Testis (tissue), 3 donors: ENCODE results near the gene DLG5. TPM values are rescaled to one million over a fixed set of nuclear protein-coding genes. Genes with fewer than 3 reads are reported as not detected.

Experiments used
- DNase-seq: peaks from one replicate; pipeline ENCODE4 v3.0.0-alpha.2; 2019
- H3K27ac ChIP-seq, 2 donors: fragments of 200-600 bp; sonication (generic); one replicate each; pipeline ENCODE4 v1.5.1; 2019
- H3K27me3 ChIP-seq: fragments of 200-600 bp; sonication (generic); one replicate; pipeline ENCODE4 v1.5.1; 2019
- H3K36me3 ChIP-seq: fragments of 200-600 bp; sonication (generic); one replicate; pipeline ENCODE4 v1.5.1; 2017; ENCODE audit warnings: low read depth; ENCODE audit errors: missing control alignments
- H3K4me1 ChIP-seq: fragments of 200-600 bp; sonication (generic); one replicate; pipeline ENCODE4 v1.5.1; 2019
- H3K4me3 ChIP-seq, 2 donors: fragments of 200-600 bp; sonication (generic); one replicate each; pipeline ENCODE4 v1.5.1; 2017 to 2019
- H3K9me3 ChIP-seq: fragments of 200-600 bp; sonication (generic); one replicate; pipeline ENCODE4 v1.5.1; 2017
- CTCF ChIP-seq, 3 experiments: fragments of 450-650 bp in 2 of 3; fragments of 200-600 bp in 1 of 3; sonication (generic) in 1 of 3; IDR thresholded peaks; one replicate each; pipeline ENCODE4 v1.5.1; 2016 to 2019; ENCODE audit warnings: antibody characterized with exemption in 3 of 3, mild to moderate bottlenecking in 2 of 3, moderate library complexity in 1 of 3
- POLR2A ChIP-seq: fragments of 450-650 bp; IDR thresholded peaks from one replicate; pipeline ENCODE4 v1.6.1; 2017; ENCODE audit warnings: antibody characterized with exemption, mild to moderate bottlenecking, moderate library complexity
- whole genome bisulfite sequencing, 2 donors: methylation state at CpG; one replicate each; pipeline ENCODE4 v1.1.5; 2018; 5-methylcytosine and 5-hydroxymethylcytosine counted together
- intact Hi-C: fragments of 100-400 bp; cut with DNase I; formaldehyde crosslinking; loops from one replicate; pipeline ENCODE4 v1.15.1; 2023; ENCODE audit warnings: low total_unique reads
- polyA plus RNA-seq: library from polyadenylated mRNA; stranded (reverse); fragments of 350-450 nt; fragmentation: Illumina TruSeq; extraction: RNeasy Lipid Tissue Mini Kit (QIAGEN cat#74804); gene quantifications from one replicate; pipeline ENCODE4 v1.2.3, GENCODE V29; 2014; ENCODE audit warnings: low read depth, low replicate concordance; ENCODE audit not compliant: insufficient read depth
- total RNA-seq, 2 donors: library from RNA; depleted of rRNA; stranded (reverse); fragments of >200 nt; gene quantifications; one replicate each; pipeline ENCODE4 v1.2.3, GENCODE V29; 2016

Gene DLG5
- total and polyA plus RNA-seq, 3 donors from 2014 or later, result 26.9 to 54.8 (median 50.1) TPM

- WGBS, 2 donors, result 91 to 92% methylated on average over 16 to 17 of the region's 17 CpGs
- no peaks in the 10 kb centered on the region for H3K36me3 ChIP-seq
- H3K4me3 ChIP-seq, result no peak overlapping the region
- TF ChIP-seq CTCF (IDR thresholded peaks at IDR 0.05), result no peak
- TF ChIP-seq POLR2A, result no peak
- no peak overlapping the region for H3K27ac ChIP-seq
- H3K9me3 ChIP-seq, result no peaks in the 10 kb centered on the region
- no peaks in the 10 kb centered on the region for H3K27me3 ChIP-seq
- peaks cover 8% of the 10 kb centered on the region for H3K4me1 ChIP-seq
- intact Hi-C loops, result no loop called here
- no peak for DNase-seq
Measured at GRCh38 chr10:77850620-77851231, 75.8 kb downstream of the DLG5 start.

GRCh38 chr10:77849039-77849664, 77.4 kb downstream of the DLG5 start:
- intact Hi-C loops, result loop anchor here (10.0 kb wide), 1 partner anchor 176 kb away; the partner anchor contains the start of gene POLR3A
- peaks cover 8% of the 10 kb centered on the region for H3K4me1 ChIP-seq
- no peaks in the 10 kb centered on the region for H3K9me3 ChIP-seq
- no peak overlapping the region for H3K4me3 ChIP-seq
- no peaks in the 10 kb centered on the region for H3K36me3 ChIP-seq
- no peak for DNase-seq
- TF ChIP-seq POLR2A (no peak), CTCF (IDR thresholded peaks at IDR 0.05) (no peak)
- no peak overlapping the region for H3K27ac ChIP-seq
- 59 to 73% methylated on average over 5 to 8 of the region's 12 CpGs for WGBS, 2 donors
- H3K27me3 ChIP-seq, result no peaks in the 10 kb centered on the region

GRCh38 chr10:77846718-77847311, 79.7 kb downstream of the DLG5 start:
- peaks cover 8% of the 10 kb centered on the region for H3K4me1 ChIP-seq
- H3K27me3 ChIP-seq, result no peaks in the 10 kb centered on the region
- intact Hi-C loops, result loop anchor here (10.0 kb wide), 1 partner anchor 178 kb away; the partner anchor contains the start of gene POLR3A
- H3K9me3 ChIP-seq, result no peaks in the 10 kb centered on the region
- TF ChIP-seq CTCF (IDR thresholded peaks at IDR 0.05), result peak; percentile 88 to 96 (median 94)
- TF ChIP-seq POLR2A, result no peak
- no peaks in the 10 kb centered on the region for H3K36me3 ChIP-seq
- H3K27ac ChIP-seq, result peak overlapping the region; percentile 36 to 64
- DNase-seq, result peak; percentile 86
- WGBS, 2 donors, result 20 to 40% methylated on average over 1 to 21 of the region's 21 CpGs
- H3K4me3 ChIP-seq, result no peak overlapping the region

- H3K9me3 ChIP-seq, result no peaks in the 10 kb centered on the region
- intact Hi-C loops, result loop anchor here (10.0 kb wide), 1 partner anchor 179 kb away; the partner anchor contains the start of gene POLR3A
- no peaks in the 10 kb centered on the region for H3K36me3 ChIP-seq
- no peak for TF ChIP-seq POLR2A
- no peak for TF ChIP-seq CTCF (IDR thresholded peaks at IDR 0.05)
- DNase-seq, result no peak
- H3K4me3 ChIP-seq, result no peak overlapping the region
- H3K27ac ChIP-seq, result no peak overlapping the region
- no peaks in the 10 kb centered on the region for H3K27me3 ChIP-seq
- peaks cover 8% of the 10 kb centered on the region for H3K4me1 ChIP-seq
Measured at GRCh38 chr10:77845451-77845850, 81.1 kb downstream of the DLG5 start.
